Spleen (tissue), 7 donors: Measurements from ENCODE around the gene FAH.

Source experiments
- CTCF ChIP-seq, 11 experiments: fragments of 200-600 bp in 7 of 11; fragments of 450-650 bp in 4 of 11; sonication (generic) in 4 of 11; IDR thresholded peaks in 8 of 11; conservative IDR thresholded peaks in 3 of 11; 1 replicate in 7 of 11; 2 replicates in 4 of 11; pipeline versions ENCODE4 v1.4.0 to v1.8.0; 2016 to 2021; ENCODE audit warnings: antibody characterized with exemption in 11 of 11, inconsistent platforms in 4 of 11, mild to moderate bottlenecking in 1 of 11
- POLR2A ChIP-seq, 3 donors: fragments of 450-650 bp; IDR thresholded peaks; one replicate each; pipeline ENCODE4 v1.5.1; 2017; ENCODE audit warnings: antibody characterized with exemption in 3 of 3, mild to moderate bottlenecking in 1 of 3
- POLR2AphosphoS5 ChIP-seq, 3 donors: sonication (generic); formaldehyde crosslinking; IDR thresholded peaks; one replicate each; pipeline ENCODE4 v1.5.1; 2017; ENCODE audit warnings: antibody characterized with exemption in 3 of 3
- donor health status: DM: no; HTN: no; CAD: no; lungs with moderate emphysema.
- donor health status: DM: no; HTN: no; CAD: no.
- donor health status: DM: no; HTN: no; CAD: no.

GRCh38 chr15:80107204-80107603, 45.6 kb upstream of the FAH start:
- TF ChIP-seq CTCF (IDR thresholded peaks at IDR 0.05 in 8 of 11, conservative IDR thresholded peaks at IDR 0.05 in 3 of 11) (no peak), POLR2A (IDR thresholded peaks at IDR 0.05) (no peak), POLR2AphosphoS5 (IDR thresholded peaks at IDR 0.05) (no peak)
